C4-2B (cell line): ENCODE results near the gene CES3.

Experiments
- CTCF ChIP-seq: fragments of 450-650 bp; conservative IDR thresholded peaks from 2 replicates; pipeline ENCODE4 v1.5.1; 2017; ENCODE audit warnings: mild to moderate bottlenecking
- ZFX ChIP-seq: fragments of 450-650 bp; IDR thresholded peaks from 2 replicates; pipeline ENCODE4 v1.6.1; 2017

GRCh38 chr16:67022531-67023214 is 61.6 kb downstream of the CES3 start:
- no peak for TF ChIP-seq CTCF
- no peak for TF ChIP-seq ZFX
